Fibroblast of pulmonary artery (primary cell): ENCODE results near the gene NDUFAF5.

Experiments used
- DNase-seq: peaks from one replicate; pipeline ENCODE4 v3.0.0-alpha.2; 2010; ENCODE audit warnings: low read depth
- H3K4me3 ChIP-seq: replicated peaks from 2 replicates; pipeline ENCODE4 v1.5.1; 2011; ENCODE audit warnings: low read depth, mild to moderate bottlenecking, control low read depth, low read length, moderate library complexity
- CTCF ChIP-seq: IDR thresholded peaks from 2 replicates; pipeline ENCODE4 v1.5.1; 2011; ENCODE audit warnings: mild to moderate bottlenecking, control low read depth, low read length, inconsistent platforms; ENCODE audit errors: missing control alignments

The NDUFAF5 gene

GRCh38 chr20:13788167-13788834 lies 3.5 kb downstream of the NDUFAF5 start:
- H3K4me3 ChIP-seq: no peak overlapping the region
- DNase-seq: peak; percentile 79
- TF ChIP-seq CTCF: peak; percentile 77

GRCh38 chr20:13790708-13791107 lies 5.9 kb downstream of the NDUFAF5 start:
- H3K4me3 ChIP-seq: no peak overlapping the region
- DNase-seq: no peak
- TF ChIP-seq CTCF: no peak

- no peak for TF ChIP-seq CTCF
- no peak overlapping the region for H3K4me3 ChIP-seq
- no peak for DNase-seq
Measured at GRCh38 chr20:13791540-13792459, 7.0 kb downstream of the NDUFAF5 start.

GRCh38 chr20:13793001-13793400 lies 8.2 kb downstream of the NDUFAF5 start:
- H3K4me3 ChIP-seq: no peak overlapping the region
- DNase-seq: no peak
- TF ChIP-seq CTCF: no peak

- TF ChIP-seq CTCF: no peak
- H3K4me3 ChIP-seq: no peak overlapping the region
- DNase-seq: no peak
Measured at GRCh38 chr20:13794667-13795066, 9.8 kb downstream of the NDUFAF5 start.

GRCh38 chr20:13799040-13799439 lies 14.2 kb downstream of the NDUFAF5 start:
- no peak for DNase-seq
- no peak overlapping the region for H3K4me3 ChIP-seq
- no peak for TF ChIP-seq CTCF

GRCh38 chr20:13799974-13800373 lies 15.1 kb downstream of the NDUFAF5 start:
- no peak overlapping the region for H3K4me3 ChIP-seq
- no peak for DNase-seq
- TF ChIP-seq CTCF: no peak
